GM21423 (cell line): ENCODE results near the gene DLX2.

Experiments
- ATAC-seq: cut with Tn5 transposase; IDR thresholded peaks from one replicate; pipeline ENCODE4 v1.9.1; 2021; ENCODE audit warnings: mild to moderate bottlenecking, moderate library complexity; ENCODE audit not compliant: unreplicated experiment

Gene DLX2

GRCh38 chr2:172107690-172108586 is 5.2 kb upstream of the DLX2 start:
- ATAC-seq = no peak

DNA sequence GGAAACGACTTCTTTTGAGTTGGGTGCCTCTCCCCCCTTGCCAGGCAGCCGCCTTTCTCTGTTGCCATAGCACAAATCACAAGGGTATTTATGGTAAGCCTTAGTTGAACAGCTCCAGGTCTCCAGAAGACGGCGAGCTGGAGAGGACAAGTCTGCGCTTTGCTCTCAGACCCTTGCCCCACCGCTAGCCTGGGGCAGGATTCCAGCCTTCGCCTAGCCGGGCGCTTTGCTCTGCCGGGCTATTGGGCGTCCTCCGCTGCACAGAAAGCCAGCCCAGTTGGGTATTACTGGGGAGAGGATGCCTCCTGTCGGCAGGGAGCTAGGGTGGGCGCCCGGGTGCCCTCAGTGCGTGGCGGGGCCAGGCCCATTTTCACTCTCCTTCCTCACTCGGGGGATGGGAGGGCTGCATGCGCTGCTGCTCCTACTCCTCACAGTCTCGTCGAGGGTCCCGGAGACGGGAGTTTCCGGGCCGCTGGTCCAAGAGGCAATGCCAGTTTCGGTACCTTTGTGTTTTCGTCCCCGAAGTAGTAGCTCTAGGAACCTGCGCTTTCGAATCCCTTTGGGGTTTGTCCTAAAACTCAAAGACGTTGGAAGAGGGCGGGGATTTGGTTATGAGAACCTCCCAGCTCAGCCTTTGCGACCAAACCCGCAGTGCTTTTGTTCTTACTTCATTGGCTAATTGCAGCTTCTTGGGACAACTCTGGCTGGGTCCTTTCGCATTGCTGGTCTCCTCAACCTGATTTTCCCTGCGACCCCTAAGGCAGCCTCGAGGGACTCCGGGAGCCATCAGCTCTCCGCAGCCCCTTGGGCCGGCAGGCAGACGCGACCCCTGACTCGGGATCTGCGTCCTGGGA is 3.6 kb upstream of the DLX2 start:
- no peak for ATAC-seq

DNA sequence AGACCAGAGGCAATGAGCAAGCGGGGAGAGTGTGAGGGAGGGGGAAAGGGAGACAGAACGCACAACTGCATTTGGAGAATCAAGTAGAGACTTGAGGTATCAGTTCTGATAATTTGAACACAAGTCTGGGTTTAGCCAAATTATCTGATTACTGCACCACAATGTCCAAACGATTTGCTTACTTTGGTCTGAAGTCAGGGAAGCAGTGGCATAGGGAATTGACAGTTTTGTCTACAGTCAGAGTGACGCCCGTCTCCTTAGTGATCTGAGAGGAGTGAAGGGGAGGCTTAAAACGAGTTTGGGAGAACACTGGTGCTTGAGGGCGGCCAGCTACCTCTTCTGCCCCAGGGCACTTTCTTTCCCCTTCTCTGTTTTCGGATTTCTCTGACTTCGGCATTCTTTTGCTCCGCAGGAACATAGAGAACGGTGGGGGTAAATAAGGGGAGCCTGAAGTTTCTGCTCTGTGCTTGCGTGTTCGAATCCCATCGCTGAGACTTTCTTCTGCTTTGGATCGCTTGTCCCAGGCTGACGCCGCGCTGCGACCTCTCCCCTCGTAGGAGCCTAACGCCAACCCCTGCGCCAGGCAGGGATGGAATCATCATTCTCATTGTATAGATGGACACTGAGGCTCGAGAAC is 2.9 kb upstream of the DLX2 start:
- no peak for ATAC-seq

DNA sequence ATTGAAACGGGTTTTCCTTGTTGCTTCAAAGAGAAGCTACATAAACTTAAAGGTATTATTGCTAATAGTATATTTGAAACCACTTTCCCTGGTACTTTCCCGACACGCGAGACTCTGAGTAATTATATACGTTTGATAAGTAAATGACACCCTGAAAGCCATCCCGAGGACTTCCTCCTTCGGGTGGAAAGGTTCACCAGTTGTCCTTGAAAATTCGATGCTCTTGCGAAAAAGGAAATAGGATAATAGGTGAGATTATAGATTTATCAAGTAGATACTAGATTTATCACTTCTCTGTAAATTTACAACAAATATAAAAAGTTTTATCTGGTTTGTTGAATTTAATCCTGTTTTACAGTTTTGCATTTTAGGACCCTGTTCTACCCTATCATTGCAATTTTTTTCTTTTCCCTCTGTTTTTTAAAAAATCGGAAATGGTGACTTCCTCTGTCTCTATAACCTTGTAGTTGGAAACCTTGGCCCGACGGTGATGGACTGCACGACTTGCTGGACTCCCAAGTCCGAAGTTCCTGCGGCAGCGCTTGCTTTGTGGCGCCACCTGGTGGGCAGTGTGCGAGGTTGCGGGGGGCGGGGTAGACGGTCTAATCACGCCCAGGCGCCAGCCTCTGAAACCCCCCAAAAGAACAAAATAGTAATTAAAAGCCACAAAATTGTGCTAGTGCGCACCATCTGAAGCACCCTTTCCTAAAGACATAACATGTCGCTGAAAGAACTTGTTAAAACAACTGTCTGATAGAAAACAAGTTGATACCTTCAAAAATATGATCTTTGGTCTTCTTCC is 972 bp upstream of the DLX2 start:
- ATAC-seq = no peak

DNA sequence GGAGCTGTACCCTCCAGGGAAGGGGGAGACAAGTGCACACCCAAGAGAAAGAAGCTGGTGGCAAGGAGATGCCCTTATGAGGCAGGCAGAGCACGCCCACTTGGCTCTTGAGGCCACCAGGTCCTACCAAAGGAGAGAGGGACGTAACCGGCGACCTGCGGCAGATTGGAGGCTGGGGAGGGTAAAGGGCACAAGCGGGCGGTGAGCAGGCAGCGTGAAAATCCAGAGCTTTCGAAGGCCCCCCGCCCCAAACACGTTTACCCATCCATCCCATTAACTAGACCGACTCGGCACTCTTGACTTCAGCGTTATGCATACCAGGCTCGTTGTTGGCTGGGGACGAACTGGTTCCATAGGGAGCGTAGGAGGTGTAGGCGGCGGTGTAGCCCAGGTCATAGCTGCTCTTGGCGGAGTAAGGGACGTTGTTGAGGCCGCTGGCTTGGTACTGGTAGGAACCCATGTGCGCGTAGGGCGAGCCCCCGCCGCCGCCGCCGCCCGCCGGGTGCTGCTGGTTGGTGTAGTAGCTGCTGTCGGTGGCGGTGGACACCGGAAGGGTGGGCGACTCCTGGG is 794 bp downstream of the DLX2 start:
- no peak for ATAC-seq

GRCh38 chr2:172100935-172101820 is 1.5 kb downstream of the DLX2 start:
- ATAC-seq = no peak

DNA sequence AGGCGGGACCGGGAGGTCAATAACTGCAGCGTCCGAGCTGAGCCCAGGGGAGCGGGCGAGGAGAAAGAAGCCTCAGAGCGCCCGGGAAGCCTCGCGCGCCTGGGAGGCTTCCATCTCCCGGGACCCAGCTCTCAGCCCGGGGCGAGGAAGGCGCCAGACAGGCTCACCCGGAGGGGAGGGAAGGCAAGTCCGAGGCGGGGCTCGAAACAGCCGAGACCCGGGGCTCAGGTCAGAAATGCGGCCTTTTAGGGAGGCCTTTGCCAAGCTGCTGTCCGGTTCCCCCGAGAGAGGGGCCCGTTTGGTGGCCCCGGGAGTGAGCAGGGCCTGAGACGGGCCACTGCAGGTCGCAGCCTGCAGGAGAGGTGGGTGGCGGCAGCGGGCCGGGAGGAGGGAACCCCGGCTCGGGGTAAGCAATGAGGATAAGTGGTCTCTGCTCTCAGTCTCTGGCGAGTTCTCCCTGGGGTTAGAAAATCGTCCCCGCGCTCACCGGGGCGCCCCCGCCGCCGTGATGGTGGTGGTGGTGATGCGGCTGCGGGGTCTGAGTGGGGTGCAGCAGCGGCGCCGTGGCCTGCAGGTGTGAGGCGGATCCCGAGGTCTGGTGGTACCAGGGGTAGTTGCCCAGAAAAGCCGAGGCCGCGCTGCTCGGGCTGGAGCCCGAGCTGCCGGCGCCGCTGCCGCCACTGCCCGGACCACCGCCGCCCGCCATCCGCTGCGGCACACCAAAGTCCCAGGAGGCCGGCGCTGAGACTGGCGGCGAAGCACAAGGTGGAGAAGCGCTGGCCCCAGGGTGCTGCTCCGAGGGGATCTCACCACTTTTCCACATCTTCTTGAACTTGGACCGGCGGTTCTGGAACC is 2.4 kb downstream of the DLX2 start:
- ATAC-seq = no peak

- no peak for ATAC-seq
Observed at GRCh38 chr2:172099472-172100079, 3.1 kb downstream of the DLX2 start.

- ATAC-seq = no peak
Observed at GRCh38 chr2:172098650-172099471, 3.8 kb downstream of the DLX2 start.

DNA sequence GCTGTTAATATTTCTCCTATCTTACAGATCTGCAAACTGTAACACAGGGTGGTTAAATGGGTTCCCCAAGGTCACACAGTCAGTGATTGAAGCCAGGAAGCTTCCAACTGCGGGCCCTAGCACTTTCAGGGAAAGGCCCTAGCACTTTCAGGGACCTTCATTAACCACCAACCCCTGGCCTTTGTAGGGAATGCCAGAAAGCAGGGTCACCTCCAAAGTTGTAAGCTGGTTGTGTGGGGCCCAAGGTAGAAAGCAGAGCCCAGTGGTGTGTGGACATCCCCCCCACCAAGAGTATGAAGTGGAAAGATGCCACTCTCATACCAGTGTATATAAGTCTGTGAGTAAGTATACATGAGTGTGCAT is 4.4 kb downstream of the DLX2 start:
- no peak for ATAC-seq

- ATAC-seq = no peak
Observed at GRCh38 chr2:172097557-172098131, 5.1 kb downstream of the DLX2 start.

GRCh38 chr2:172096626-172097547 is 5.8 kb downstream of the DLX2 start:
- ATAC-seq = no peak

GRCh38 chr2:172095905-172096625 is 6.6 kb downstream of the DLX2 start:
- no peak for ATAC-seq

- ATAC-seq = no peak
Observed at GRCh38 chr2:172095146-172095904, 7.4 kb downstream of the DLX2 start.
